Activated CD8-positive, alpha-beta memory T cell treated with anti-CD3 and anti-CD28 coated beads, Interleukin-2, amount 50 U/mL, for 4 hours (primary cell): Measurements from ENCODE around the gene TIFAB.
"Not testable (repeated sequence)": the region's sequence is repeated elsewhere in the genome, so short reads cannot be mapped to it uniquely, and the experiment has no call there.

Source experiments
- DNase-seq: peaks from one replicate; pipeline ENCODE4 v3.0.0-alpha.2; 2020

Gene TIFAB, protein sequence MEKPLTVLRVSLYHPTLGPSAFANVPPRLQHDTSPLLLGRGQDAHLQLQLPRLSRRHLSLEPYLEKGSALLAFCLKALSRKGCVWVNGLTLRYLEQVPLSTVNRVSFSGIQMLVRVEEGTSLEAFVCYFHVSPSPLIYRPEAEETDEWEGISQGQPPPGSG

DNA sequence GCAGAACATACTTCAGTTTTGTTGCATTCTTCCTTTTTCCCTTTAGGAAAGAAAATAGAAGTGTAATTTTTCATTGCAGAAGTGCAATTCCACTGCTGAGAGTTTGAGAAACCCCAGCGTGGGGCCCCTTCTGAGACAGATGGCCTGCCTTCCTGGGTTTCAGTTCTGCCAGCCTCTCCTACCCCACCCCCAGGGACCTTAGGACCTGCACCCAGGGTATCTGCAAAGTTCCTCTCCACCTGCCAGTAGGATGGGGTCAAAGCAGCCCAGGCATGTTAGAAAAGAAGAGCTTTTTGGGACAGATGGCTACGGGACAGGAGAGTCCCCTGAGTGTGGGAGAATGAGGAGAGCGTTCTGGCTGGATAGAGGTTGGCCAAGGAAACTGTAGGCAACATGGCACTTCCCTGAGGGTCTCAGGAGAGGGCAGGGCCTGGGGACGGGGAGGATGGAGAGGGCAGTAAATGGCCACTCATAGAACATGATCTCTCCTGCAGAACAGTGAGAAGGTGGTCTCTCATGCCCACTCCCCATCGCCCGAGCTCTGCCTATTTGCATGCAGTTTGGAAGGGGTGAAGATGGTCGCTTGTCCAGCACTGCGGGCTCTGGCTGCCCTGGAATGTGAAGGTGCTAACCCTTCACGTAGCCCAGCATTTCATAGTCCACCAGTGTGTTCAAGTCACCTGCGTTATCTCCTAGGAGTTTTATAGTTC, at the start of gene TIFAB:
Gene TIFAB, minus strand, starts transcription at position 31 of the 710 bp plus-strand sequence. CDS start 2,412 bp downstream, outside the sequence.
- DNase-seq: no peak

DNA sequence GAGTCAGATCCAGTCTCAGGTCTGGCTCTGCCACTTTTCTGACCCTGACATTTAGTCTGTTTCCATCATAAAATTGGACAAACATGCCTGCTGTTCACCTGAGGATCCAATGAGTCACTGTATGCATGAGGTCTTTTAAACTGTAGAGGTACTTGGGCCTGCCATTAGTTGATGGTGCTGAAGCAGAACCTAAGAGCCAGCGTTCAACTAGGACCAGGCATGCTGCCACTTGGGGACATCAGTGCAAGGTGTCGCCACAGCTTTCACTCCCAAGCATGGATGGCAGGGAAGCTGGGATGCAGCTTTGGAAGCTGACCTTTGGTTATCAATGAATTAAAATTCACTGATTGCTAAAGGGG, 46.5 kb upstream of the TIFAB start:
- no peak for DNase-seq

DNA sequence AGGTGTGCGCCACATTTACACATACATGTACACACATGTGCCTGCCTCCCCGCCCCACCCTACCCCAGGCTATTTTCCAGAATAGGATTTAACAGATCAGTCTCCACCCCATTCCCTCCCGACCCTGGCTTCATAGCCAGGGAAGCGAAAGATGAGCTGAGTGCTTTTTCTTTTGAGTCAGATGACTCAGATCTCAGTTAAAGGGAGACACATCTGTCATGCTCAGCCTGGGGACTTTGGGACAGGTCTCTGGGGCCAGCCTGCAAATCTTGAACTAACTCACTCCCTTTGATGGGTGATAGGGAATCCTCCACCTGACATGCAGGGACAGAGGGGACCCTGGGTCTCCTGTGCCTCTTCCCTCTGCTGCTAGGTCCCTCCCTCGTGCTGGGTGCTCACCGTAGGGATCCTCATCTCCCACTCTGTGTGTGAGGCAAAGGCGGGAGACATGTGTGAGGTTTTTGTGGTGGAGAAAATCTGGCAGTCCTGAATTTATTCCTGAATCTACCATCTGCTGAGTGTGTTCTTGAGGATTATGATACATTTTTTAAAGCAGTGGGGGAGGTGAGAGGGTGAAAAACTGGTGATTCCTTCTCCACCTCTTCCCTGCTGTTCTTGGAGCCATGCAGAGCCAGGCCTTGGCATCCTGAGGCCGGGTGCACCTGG, 46.0 kb upstream of the TIFAB start:
- DNase-seq: no peak

DNA sequence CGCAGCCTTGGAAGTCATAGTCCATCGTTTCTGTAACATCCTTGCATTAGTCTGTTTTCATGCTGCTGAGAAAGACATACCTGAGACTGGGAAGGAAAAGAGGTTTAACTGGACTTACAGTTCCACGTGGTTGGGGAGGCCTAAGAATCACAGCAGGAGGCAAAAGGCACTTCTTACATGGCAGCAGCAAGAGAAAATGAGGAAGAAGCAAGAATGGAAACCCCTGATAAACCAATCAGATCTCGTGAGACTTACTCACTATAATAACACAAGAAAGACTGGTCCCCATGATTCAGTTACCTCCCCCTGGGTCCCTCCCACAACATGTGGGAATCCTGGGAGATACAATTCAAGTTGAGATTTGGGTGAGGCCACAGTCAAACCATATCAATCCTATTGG, 43.4 kb upstream of the TIFAB start:
- not testable (repeated sequence) for DNase-seq

DNA sequence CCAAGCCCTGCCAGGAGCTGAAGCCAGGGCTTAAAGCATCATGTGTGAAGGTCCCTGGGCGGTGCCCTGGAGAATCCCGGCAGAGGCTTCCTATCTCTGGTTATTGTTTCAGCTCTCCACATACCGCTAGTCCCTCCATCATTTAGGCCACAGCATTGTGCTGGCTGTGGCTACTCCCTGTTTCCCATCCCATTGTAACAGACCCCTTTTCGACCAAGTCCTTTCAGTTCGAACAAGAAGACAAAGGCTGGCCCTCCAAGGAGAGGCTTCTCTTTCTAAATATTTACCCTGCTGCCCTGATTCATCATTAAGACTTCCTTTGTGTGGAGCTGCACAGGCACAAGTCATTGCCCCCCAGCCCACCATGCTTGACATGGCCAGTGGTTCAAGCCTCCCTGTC, 42.0 kb upstream of the TIFAB start:
- DNase-seq: no peak

DNA sequence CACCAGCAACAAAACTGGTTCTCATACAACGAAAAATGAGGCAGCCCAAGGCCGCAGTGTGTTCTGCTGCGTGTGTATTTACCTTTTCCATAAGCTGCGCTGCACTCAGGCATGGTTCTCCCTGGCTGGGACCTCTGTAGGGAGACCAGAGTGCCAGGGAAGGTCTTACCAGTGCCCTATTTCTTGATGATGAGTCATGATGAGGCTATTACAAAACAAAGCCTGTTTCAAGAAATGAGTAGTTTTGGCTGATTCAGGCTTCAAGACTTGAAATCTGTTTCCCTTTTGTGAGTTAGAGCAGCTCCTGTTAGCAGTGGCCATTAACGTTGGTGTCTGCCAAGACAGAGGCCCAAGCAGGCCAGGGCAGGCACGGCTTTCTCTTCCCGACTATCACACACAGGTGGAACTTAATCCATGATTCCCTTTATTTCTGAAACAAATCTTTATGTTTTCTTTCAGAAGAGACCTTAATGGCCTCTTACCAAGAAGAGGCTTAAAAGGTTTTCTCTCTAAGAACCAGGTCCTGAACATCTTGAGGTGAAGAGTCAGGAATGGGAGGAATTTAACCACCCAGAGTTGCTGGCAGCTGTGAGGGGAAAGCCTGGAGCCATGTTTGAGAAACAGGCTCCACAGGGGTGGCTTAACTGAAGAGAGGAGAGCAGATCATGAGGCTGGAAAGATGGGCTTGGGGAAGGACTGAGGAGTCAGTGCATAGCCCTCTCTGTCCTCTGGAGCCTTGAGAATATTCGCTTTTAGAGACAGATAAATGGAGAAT, 41.4 kb upstream of the TIFAB start:
- DNase-seq: no peak

DNA sequence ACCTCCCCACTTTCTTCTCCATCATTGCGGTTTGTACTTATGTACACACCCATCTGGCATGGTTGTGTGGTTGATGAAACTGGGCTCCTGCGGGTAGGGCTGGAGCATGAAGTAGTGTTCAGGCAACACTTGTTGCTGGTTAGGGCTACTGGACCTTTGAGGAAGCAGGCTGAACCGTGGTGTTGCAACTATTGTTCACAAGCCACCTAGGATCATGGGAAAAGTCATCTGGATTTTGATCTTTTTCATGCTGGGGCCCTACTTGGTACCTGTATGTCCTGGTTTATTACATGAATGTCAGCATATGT, 40.1 kb upstream of the TIFAB start:
- DNase-seq: no peak

DNA sequence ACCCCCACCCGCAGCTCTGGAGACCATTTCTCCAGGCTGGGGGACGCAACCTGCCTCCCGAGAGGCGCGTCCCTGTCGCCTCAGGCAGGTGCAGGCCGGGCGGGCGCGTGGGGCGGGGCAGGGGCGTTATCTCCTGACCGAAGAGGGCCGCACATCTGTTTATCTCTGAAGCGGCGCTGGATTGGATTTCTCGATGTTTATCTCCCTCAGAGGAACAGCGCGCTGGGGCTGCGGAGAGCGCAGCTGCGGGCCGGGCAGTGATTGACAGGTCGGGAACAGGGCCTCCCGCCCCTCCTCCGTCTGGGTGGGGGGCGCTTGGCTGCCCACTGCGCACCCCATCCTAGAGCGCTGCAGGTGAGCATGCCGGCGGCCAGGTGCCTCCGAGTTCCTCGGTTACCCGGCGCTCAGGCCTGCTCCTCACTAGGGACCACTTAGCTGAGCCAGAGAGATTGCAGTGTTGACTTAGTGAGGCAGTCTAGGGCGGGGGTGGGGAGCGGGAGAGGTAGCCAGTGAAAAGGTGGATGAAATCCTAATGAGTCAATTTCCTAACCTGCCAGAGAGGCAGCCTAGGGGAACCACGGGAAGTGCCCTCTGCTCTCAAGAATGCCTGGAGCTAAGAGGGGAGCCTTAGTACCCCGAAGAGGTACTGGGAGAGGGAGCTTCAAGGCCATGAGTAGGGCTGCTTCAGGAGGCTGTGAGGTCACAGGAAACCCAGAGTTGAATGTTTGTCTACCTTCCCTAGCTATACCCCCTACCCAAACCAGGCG, 39.6 kb upstream of the TIFAB start:
- no peak for DNase-seq

DNA sequence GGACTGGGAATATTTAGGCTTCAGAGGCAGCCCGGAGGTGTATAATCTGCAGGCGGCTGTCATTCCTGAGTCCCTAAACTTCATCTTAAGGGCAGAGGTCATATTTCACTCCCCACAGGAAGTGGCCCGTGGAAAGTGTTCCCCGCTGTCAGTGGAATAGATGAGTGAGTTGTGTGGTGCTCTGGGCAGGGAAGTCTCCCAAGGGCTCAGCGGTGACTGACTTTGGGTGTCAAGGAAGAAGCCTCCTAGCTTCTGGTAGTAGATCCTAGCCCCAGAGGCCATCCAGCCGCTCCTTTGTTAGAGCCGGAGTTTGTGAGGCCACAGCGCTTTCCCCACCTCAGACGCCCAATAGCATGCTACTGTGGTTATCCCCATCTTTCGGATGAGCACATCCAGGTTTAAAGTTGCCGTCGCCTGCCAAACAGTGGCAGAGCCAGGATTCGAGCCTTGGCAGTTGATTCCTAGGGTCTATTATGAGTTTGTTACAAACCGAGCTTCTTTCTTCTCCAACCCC, 38.9 kb upstream of the TIFAB start:
- DNase-seq: no peak

DNA sequence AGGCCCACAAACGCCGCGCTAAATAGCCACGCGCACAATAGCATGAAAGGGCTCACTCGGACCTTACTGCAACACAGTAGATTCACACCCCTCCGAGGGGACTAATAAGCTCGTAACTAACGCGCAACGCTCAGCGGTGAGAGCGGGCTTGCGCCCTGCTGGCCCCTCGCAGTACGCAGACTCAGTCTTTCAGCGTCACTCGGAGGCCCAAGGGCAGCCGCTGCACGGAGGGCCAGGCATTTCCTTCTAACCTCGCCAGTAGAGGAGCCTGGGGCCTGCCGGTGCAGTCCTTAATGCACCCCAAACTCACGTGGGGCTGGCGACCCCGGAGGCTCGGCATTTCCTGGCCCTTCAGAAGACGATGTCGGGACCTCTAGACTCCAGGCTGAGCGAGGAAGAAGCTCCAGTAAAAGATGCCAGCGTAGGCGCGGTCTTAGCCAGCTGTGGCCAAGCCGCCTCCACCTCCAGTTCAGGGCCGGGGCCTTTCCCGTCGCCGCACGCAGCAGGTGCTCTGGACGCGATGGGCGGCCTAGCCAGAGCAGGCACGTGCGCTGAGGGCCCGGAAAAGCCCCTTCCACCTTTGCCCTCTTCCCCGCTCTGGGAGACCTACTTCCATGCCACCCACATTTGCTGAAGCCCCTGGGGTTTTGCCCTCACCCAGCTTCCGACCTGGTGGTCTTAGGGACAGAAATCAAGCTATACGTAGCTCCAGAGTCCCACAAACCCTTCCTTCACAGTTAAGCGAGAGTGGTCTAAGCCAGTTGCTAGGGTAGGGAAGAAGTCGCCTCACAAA, 38.3 kb upstream of the TIFAB start:
- no peak for DNase-seq

DNA sequence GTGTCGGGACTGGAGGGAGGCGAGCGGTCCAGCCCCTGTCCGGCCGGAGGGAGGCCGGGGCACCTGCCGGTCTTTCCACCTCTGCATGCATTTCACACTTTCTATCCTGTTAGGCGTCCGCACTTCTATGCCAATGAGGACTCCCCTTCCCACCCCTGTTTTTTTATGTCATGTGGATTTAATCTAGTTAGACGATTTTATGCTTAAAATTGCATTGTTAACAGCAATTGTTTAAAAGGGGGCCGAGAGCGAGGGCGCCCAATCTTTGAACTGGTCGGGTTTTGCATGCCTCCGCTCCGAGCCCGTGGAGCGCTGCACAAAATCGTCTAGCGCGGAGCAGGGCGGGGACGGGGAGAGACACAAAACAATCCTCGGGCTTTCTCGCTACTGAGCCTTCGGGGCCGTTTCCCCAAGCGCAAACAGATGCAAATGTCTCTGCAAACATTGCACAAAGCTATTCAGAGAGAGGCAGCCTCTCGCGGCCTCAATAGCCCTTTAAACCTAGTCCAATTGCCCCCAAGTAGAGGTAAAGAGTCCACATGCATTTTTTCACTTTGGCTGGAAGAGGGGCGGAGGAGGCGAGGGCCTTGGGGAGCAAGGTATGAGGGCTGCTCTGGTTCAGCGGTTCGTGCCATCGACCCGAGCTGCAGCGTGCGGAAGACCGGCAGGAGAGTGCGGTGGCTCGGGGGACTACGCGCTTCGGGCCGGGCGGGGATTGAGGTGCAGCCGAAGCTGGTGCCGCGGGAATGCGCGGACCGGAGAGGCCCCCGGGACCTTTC, 37.5 kb upstream of the TIFAB start:
- DNase-seq: no peak

DNA sequence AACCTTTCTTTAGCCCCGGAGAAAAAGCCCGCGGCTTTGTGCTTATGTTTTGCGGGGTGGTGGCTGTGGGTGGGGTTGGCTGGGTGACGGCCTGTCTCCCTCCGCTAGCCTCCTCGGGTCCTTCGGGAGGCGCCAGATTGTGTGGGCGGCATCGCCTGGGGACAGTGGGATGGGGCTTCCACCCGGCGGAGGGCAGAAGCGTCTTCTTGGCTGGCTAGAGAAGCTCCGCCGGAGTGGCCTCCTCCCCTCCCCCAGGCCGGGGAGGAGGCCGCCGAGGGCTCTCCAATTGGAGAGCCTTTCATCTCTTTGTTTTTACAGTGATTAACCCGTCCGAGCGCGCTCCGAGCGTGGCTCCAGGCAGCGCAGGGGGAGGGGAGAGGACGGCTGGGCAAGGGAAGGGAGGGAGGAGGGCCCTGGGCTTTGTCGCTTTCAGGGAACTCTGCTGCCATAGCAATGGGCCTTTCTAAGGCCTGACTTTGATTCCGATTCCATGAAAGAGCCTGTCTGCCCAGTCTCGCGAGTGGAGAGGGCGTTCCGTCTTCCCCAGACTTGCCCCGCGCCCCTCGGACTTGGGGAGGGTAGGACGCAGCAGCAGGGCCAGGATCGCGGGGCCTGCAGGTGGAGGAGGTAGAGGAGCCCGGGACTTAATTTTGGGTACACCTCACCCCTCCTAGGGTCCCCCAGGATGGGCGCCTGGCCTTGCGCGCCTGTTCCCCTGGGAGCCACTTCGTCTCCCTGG, 36.7 kb upstream of the TIFAB start:
- DNase-seq: no peak

DNA sequence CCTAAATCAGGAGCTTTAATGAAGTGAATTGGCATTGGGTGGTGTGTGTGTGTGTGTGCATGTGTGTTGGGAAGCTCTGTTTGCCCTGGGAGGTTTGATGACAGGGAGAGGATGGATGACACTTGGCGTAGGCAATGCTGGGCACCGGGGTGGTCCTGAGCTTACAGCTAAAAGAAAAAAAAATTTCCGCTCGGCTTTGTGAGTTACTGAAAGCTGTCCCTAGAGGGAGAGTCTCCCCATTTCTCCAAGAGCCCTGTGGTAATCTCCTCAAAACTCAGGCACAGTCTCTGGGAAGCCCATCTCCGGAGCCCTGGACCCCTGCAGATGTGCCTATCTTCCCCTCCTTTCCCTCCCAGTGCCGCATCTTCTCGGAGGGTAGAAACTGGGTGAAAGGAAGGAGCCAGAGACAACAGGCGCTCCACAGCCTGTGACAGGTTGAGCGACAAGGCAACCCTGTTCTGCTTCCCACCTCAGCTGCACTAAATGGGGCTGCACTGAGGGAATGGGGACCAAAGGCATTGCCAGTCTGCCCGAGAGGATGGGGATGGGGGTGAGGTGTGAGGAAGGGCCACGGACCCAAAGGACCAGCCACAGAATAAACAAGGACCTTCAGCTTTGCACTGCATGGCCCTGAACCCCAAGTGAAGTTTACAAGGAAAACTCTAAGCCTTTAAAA, 35.8 kb upstream of the TIFAB start:
- no peak for DNase-seq

DNA sequence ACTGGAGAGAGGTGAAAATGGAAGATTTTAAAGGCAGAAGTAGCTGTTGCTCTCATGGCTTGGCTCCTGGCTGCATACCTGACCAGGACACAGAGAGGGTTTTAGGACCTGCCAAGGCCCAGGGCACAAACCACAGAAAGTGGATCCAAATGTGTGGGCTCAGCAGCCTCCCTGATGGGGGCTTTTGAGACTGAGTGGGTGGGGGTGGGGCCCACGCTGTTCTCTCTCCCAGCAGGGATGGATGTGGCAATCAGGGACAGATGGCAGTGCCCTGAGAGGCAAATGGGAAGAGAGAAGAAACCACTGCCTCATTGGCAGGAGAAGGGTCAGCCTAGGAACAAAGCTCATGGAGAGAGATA, 34.9 kb upstream of the TIFAB start:
- no peak for DNase-seq

DNA sequence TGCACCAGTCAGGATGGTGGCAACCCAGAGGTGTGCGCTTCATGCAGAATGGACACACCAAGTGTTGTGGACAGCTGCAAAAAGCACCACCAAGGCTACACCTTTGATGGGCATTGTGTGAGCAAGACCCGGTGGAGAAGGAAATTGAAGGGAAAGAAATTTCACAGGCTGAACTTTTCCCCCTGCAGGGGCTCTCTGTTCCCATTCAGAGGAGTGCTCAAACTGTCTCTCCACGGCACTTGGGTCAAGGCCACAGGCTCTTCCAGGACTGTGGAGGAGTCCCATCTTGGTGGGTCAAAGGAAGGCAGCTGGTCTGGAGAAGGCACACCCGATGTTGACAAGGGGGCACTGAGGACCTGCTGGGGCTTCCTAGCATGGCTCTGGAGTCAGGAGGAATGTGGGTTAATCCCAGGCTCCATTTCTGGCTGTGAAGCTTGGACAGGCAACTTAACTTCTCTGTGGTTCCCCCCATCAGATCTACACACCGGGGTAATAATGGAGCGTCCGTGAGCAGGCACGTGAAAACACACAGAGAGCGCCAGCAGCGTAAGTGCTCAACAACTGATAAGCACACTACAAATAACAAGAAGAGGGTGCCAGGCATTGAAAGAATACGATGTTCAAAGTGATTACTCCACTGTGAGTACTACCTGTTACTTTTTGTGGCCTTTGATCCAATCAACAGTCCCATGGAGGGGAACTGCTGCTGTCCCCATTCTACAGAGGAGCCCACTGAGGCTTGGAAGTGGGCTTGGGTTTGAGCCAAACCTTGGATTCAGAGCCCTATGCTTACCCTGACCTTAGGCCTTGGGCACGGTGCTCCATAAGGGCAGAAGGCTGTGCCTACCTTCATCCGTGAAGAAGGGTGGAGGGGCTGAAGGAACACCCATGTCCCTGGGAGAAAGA, 34.2 kb upstream of the TIFAB start:
- no peak for DNase-seq

DNA sequence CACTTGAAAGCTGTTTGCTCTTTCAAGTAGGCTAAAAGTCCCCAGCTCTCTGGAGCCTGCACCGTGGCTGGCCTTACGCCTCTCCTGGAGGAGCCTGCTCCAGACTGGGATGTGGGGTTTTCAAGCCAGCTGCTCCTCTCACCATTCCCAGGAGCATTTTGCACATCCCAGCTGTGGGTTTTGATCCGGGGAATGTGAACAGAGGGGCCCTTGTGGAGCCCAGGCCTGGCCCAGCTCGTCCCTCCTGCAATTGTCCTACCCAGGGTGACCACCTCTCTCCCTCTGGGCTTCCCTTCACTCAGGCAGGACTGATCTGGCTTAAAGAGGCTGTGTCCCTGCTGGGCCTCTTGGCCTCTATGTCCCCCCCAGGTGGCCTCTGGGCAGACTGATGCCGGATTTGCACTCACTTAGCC, 32.5 kb upstream of the TIFAB start:
- no peak for DNase-seq

DNA sequence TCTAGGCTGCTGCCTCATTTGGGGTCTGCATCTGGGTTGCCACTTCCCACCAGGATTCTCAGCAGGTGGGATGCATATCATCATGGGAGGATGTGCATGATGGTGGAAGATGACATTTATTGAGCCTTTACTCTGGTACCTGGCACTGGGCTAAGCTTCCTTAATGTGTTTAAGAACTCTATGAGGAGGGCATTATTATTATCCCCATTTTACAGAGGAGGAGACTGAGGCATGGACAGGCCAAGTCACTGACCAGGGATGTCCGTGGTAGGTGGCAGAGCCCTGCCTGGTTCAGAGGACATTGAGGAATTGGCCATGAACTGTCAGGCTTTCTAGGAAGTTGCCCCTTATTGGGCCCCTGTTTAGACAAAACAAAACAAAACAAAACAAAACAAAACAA, 31.1 kb upstream of the TIFAB start:
- DNase-seq: no peak

DNA sequence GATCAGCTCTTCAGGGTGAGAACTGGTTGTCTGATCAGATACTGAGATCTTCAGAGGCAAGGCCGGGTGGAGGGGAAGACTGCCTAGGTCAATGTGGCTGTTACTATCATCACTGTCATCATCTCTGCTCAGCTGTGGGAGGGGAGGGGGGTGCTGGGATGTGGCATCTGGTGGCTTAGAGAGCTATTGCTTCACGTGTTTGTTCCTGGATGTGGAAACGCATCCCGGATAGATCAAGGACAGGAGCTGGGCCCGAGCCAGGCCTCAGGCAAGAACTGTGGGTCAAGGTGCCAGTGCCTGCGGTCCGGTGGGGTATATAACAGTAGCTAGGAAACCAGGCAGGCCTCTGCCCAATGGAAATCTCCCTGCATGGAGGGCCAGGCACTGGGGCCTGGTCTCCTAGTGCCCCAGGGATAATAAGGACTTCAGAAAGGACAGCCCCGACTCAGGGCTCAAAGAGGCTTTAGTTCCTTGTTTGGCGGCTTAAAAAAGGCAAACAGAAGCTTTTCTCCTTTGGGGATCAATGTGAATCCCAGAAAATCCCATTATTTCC, 30.3 kb upstream of the TIFAB start:
- no peak for DNase-seq

DNA sequence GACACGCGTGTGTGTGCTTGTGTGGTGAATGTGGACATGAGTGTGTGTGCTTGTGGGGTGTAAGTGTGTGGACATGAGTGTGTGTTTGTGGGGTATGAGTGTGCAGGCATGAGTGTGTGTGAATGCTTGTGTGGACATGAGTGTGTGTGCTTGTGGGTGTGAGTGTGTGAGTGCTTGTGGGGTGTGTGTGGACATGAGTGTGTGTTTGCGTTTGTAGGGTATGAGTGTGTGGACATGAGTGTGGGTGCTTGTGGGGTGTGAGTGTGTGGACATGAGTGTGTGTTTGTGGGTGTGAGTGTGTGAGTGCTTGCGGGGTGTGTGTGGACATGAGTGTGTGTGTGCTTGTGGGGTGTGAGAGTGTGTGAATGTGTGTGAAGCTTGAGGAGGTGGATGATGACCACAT, 29.8 kb upstream of the TIFAB start:
- no peak for DNase-seq
